K562 (cell line): ENCODE results near the gene PRKCSH. TPM values are rescaled to one million over a fixed set of nuclear protein-coding genes. Genes with fewer than 3 reads are reported as not detected.

ENCODE experiments used
- ATAC-seq: fragments of 200-7000 bp; cut with Tn5 transposase; 3 replicates; pipeline ENCODE4 v1.9.1; 2020; ENCODE audit warnings: moderate library complexity
- BruUV-seq: library from RNA; stranded (reverse); fragments of 400-500 nt; replicated peaks from 2 replicates; lab custom pipeline; 2021; lab: Mats Ljungman, UMichigan
- CTCF ChIA-PET: fragments of 300-600 bp; formaldehyde crosslinking; extraction: SDS; loops from one replicate; lab custom pipeline; 2021; ENCODE audit warnings: low intra/inter-chr PET ratio; lab: Yijun Ruan, JAX
- POLR2A ChIA-PET: fragments of 300-600, 350-650 bp; sonication (Branson Sonifier 250); formaldehyde crosslinking; extraction: SDS; loops from one replicate; lab custom pipeline; 2021; ENCODE audit warnings: antibody characterized with exemption, inconsistent platforms; lab: Yijun Ruan, JAX
- DNase-seq, 4 experiments: peaks; one replicate each; pipeline versions ENCODE4 v3.0.0 to v3.0.0-alpha.2; 2011 to 2018; ENCODE audit warnings: low spot score in 3 of 4, mixed read lengths in 3 of 4; ENCODE audit errors: extremely low read depth in 1 of 4
- FAIRE-seq: peaks from 2 replicates; lab custom pipeline; 2011; peaks lifted over from hg19 to GRCh38; lab: Jason Lieb, UNC
- H2AFZ ChIP-seq: 2 replicates; pipeline ENCODE4 v1.6.0; 2011; ENCODE audit warnings: low read depth, low read length, control low read depth, inconsistent platforms
- H3K27ac ChIP-seq: fragments of 200-600 bp; 3 replicates; pipeline ENCODE4 v1.8.0; 2011; ENCODE audit warnings: low read depth, mild to moderate bottlenecking, control low read depth, inconsistent platforms, low read length, moderate library complexity, mixed read lengths; ENCODE audit errors: extremely low read depth
- H3K27me3 ChIP-seq, 2 experiments: fragments of 300-600 bp in 1 of 2; 2 replicates in 1 of 2; 3 replicates in 1 of 2; pipeline versions ENCODE4 v1.6.0 to v1.8.0; 2011; ENCODE audit warnings: inconsistent platforms in 2 of 2, low read length in 2 of 2, mild to moderate bottlenecking in 1 of 2, mixed read lengths in 1 of 2, moderate library complexity in 1 of 2; ENCODE audit not compliant: control insufficient read depth in 2 of 2, insufficient read depth in 2 of 2
- H3K36me3 ChIP-seq: fragments of 300-600 bp; 3 replicates; pipeline ENCODE4 v1.8.0; 2011; ENCODE audit warnings: mild to moderate bottlenecking, low read length, inconsistent platforms; ENCODE audit not compliant: control insufficient read depth, insufficient read depth
- H3K4me1 ChIP-seq, 2 experiments: fragments of 200-600 bp in 1 of 2; replicated peaks in 1 of 2; 2 replicates in 1 of 2; 3 replicates in 1 of 2; pipeline versions ENCODE4 v1.5.1 to v1.8.0; 2011; ENCODE audit warnings: inconsistent platforms in 2 of 2, low read length in 2 of 2, mild to moderate bottlenecking in 1 of 2, mixed read lengths in 1 of 2, moderate library complexity in 1 of 2; ENCODE audit not compliant: control insufficient read depth in 2 of 2, insufficient read depth in 2 of 2
- H3K4me2 ChIP-seq: 2 replicates; pipeline ENCODE4 v1.6.1; 2011; ENCODE audit warnings: low read length, control low read depth, inconsistent platforms, mixed read lengths; ENCODE audit not compliant: insufficient read depth
- H3K4me3 ChIP-seq: fragments of 200-600 bp; sonication (generic), shearing (Covaris generic); 2 replicates; pipeline ENCODE4 v1.5.1; 2016; ENCODE audit warnings: control low read depth, inconsistent platforms
- H3K79me2 ChIP-seq: fragments of 200-600 bp; 3 replicates; pipeline ENCODE4 v1.8.0; 2011; ENCODE audit warnings: low read length, inconsistent platforms; ENCODE audit not compliant: control insufficient read depth, insufficient read depth
- H3K9ac ChIP-seq, 2 experiments: 2 replicates each; pipeline versions ENCODE4 v1.6.0 to v1.6.1; 2011; ENCODE audit warnings: low read depth in 2 of 2, low read length in 2 of 2, control low read depth in 1 of 2, inconsistent platforms in 1 of 2, mild to moderate bottlenecking in 1 of 2, mixed read lengths in 1 of 2; ENCODE audit not compliant: insufficient read depth in 1 of 2
- H3K9me1 ChIP-seq: one replicate; pipeline ENCODE4 v1.6.0; 2011; ENCODE audit warnings: inconsistent platforms, mild to moderate bottlenecking, low read length, moderate library complexity; ENCODE audit not compliant: control insufficient read depth, insufficient read depth
- H3K9me3 ChIP-seq: replicated peaks from 2 replicates; pipeline ENCODE4 v1.5.1; 2011; ENCODE audit warnings: low read depth, low read length, inconsistent platforms; ENCODE audit not compliant: control insufficient read depth, insufficient read depth
- H4K20me1 ChIP-seq: replicated peaks from 2 replicates; pipeline ENCODE4 v1.6.1; 2011; ENCODE audit warnings: low read length, inconsistent platforms, mixed read lengths; ENCODE audit not compliant: control insufficient read depth, insufficient read depth
- ADNP ChIP-seq: fragments of 200-800 bp; sonication (Bioruptor generic); IDR thresholded peaks from 2 replicates; pipeline ENCODE4 v1.6.1; 2016; ENCODE audit warnings: missing genetic modification characterization, missing compliant biosample characterization
- ATF3 ChIP-seq, 2 experiments: fragments of 450-650 bp in 1 of 2; sonication (generic) in 1 of 2; formaldehyde crosslinking in 1 of 2; IDR thresholded peaks in 1 of 2; conservative IDR thresholded peaks in 1 of 2; 2 replicates each; pipeline versions ENCODE4 v1.6.1 to v1.8.1; 2016 to 2023; ENCODE audit warnings: mild to moderate bottlenecking in 2 of 2, moderate library complexity in 2 of 2, inconsistent platforms in 1 of 2, missing genetic modification reagents in 1 of 2
- FOSL1 ChIP-seq: fragments of 200-800 bp; sonication (Bioruptor generic); conservative IDR thresholded peaks from 2 replicates; pipeline ENCODE4 v1.6.1; 2016; ENCODE audit warnings: missing genetic modification characterization, missing compliant biosample characterization
- FOXJ3 ChIP-seq: sonication (generic); formaldehyde crosslinking; IDR thresholded peaks from 2 replicates; pipeline ENCODE4 v1.4.0; 2020; ENCODE audit warnings: mild to moderate bottlenecking, missing genetic modification reagents
- HCFC1 ChIP-seq: IDR thresholded peaks from 2 replicates; pipeline ENCODE4 v1.6.1; 2012; ENCODE audit warnings: low read depth, low read length, improper control_type of control experiment
- MECOM ChIP-seq: fragments of 250-450 bp; sonication (Bioruptor Pico); IDR thresholded peaks from 2 replicates; pipeline ENCODE4 v1.8.0; 2022; ENCODE audit warnings: inconsistent platforms
- ZBTB43 ChIP-seq: sonication (generic); formaldehyde crosslinking; IDR thresholded peaks from 2 replicates; pipeline ENCODE4 v1.8.0; 2023; ENCODE audit warnings: mild to moderate bottlenecking, missing genetic modification reagents
- ZNF184 ChIP-seq: sonication (generic); formaldehyde crosslinking; IDR thresholded peaks from 2 replicates; pipeline ENCODE4 v1.5.0; 2020; ENCODE audit warnings: missing genetic modification reagents
- ZNF217 ChIP-seq: sonication (generic); formaldehyde crosslinking; IDR thresholded peaks from 2 replicates; pipeline ENCODE4 v1.8.0; 2022; ENCODE audit warnings: mild to moderate bottlenecking, missing genetic modification reagents
- ZNF431 ChIP-seq: sonication (generic); formaldehyde crosslinking; IDR thresholded peaks from 2 replicates; pipeline ENCODE4 v1.8.0; 2022; ENCODE audit warnings: mild to moderate bottlenecking, missing genetic modification reagents
- WGBS: fragments of 100-300 bp; shearing (Covaris generic); methylation state at CpG from one replicate; pipeline ENCODE4 v1.1.6; 2016; ENCODE audit warnings: low coverage, mixed read lengths; ENCODE audit not compliant: insufficient coverage; ENCODE audit errors: missing lambda C conversion rate; 5-methylcytosine and 5-hydroxymethylcytosine counted together
- in situ Hi-C: fragments of 300-500 bp; cut with MboI; formaldehyde crosslinking; loops from 4 replicates; pipeline ENCODE4 v1.15.0; 2018; ENCODE audit warnings: inconsistent platforms, mixed read lengths
- intact Hi-C: fragments of 100-400 bp; cut with micrococcal nuclease; formaldehyde crosslinking; loops from 2 replicates; pipeline ENCODE4 v1.14.2; 2022
- polyA plus RNA-seq, 8 experiments: library from polyadenylated mRNA; depleted of rRNA in 4 of 8; stranded (reverse) in 5 of 8; unstranded in 3 of 8; fragments of >200 nt; fragmentation: Nextera tagmentation in 2 of 8; fragmentation: Illumina TruSeq in 1 of 8; extraction: Ambion mirVana in 2 of 8; extraction: Trizol in 1 of 8; gene quantifications; 2 replicates each; pipeline versions ENCODE4 v1.2.1 to v1.2.3, GENCODE V29; 2011 to 2014; ENCODE audit warnings: inconsistent platforms in 1 of 8, missing spikeins in 1 of 8
- total RNA-seq, 7 experiments: library from RNA; depleted of rRNA in 6 of 7; stranded (reverse); fragments of >200 nt in 6 of 7; fragmentation: Illumina TruSeq in 2 of 7; extraction: Trizol in 2 of 7; gene quantifications; 2 replicates each; pipeline versions ENCODE4 v1.2.1 to v1.2.3, GENCODE V29; 2011 to 2021; ENCODE audit warnings: low replicate concordance in 1 of 7
- TF ChIP-seq, protein P1 (sequence below): sonication (generic); formaldehyde crosslinking; IDR thresholded peaks from 2 replicates; pipeline ENCODE4 v1.8.0; 2022; ENCODE audit warnings: mild to moderate bottlenecking, missing genetic modification reagents
- TF ChIP-seq, protein P2 (sequence below): fragments of 450-650 bp; IDR thresholded peaks from 2 replicates; pipeline ENCODE4 v1.6.1; 2016; ENCODE audit warnings: missing biosample characterization, missing genetic modification characterization
- TF ChIP-seq, protein P3 (sequence below): fragments of 250-450 bp; sonication (Bioruptor Pico); IDR thresholded peaks from 2 replicates; pipeline ENCODE4 v1.8.0; 2022; ENCODE audit warnings: moderate library complexity, mild to moderate bottlenecking, inconsistent platforms

Gene PRKCSH
- total and polyA plus RNA-seq, 9 of the 15 experiments (the other 6 are each of a cell fraction or from before 2014, with no cell fraction given): 2.3 to 297 (median 48.1) TPM

GRCh38 chr19:11410682-11411081 is 24.8 kb upstream of the PRKCSH start:
- Histone ChIP-seq H3K4me1 (peaks cover 0 to 8% of the 10 kb centered on the region in 2 experiments; a peak in 2 of 5 replicates), H3K9me3 (no peaks in the 10 kb centered on the region), H3K4me3 (no peak overlapping the region), H4K20me1 (no peaks in the 10 kb centered on the region), H3K9ac (no peak overlapping the region), H3K27ac (no peak overlapping the region), H3K79me2 (no peaks in the 10 kb centered on the region), H3K27me3 (no peaks in the 10 kb centered on the region), H2AFZ (no peak overlapping the region), H3K9me1 (no peaks in the 10 kb centered on the region)
- no TSS peak for BruUV-seq
- ChIA-PET CTCF (no interaction called here), POLR2A (interaction anchor here (0.6 to 1.2 kb wide), 2 partner anchors 10 to 57 kb away, joined by 3 to 4 read pairs; no protein-coding TSS in a partner anchor)
- FAIRE-seq (no peak), ATAC-seq (no peak), DNase-seq (peak in 2 of 4 experiments; percentile 3 to 7)
- intact Hi-C loops (no loop called here), in situ Hi-C loops (no loop called here)
- WGBS: 1% methylated on average over 8 of the region's 8 CpGs
- TF ChIP-seq, protein P1, sequence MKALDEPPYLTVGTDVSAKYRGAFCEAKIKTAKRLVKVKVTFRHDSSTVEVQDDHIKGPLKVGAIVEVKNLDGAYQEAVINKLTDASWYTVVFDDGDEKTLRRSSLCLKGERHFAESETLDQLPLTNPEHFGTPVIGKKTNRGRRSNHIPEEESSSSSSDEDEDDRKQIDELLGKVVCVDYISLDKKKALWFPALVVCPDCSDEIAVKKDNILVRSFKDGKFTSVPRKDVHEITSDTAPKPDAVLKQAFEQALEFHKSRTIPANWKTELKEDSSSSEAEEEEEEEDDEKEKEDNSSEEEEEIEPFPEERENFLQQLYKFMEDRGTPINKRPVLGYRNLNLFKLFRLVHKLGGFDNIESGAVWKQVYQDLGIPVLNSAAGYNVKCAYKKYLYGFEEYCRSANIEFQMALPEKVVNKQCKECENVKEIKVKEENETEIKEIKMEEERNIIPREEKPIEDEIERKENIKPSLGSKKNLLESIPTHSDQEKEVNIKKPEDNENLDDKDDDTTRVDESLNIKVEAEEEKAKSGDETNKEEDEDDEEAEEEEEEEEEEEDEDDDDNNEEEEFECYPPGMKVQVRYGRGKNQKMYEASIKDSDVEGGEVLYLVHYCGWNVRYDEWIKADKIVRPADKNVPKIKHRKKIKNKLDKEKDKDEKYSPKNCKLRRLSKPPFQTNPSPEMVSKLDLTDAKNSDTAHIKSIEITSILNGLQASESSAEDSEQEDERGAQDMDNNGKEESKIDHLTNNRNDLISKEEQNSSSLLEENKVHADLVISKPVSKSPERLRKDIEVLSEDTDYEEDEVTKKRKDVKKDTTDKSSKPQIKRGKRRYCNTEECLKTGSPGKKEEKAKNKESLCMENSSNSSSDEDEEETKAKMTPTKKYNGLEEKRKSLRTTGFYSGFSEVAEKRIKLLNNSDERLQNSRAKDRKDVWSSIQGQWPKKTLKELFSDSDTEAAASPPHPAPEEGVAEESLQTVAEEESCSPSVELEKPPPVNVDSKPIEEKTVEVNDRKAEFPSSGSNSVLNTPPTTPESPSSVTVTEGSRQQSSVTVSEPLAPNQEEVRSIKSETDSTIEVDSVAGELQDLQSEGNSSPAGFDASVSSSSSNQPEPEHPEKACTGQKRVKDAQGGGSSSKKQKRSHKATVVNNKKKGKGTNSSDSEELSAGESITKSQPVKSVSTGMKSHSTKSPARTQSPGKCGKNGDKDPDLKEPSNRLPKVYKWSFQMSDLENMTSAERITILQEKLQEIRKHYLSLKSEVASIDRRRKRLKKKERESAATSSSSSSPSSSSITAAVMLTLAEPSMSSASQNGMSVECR (CRISPR knock-in tag): no peak
- no peak for TF ChIP-seq ZBTB43 (CRISPR knock-in tag)
- TF ChIP-seq, protein P2, sequence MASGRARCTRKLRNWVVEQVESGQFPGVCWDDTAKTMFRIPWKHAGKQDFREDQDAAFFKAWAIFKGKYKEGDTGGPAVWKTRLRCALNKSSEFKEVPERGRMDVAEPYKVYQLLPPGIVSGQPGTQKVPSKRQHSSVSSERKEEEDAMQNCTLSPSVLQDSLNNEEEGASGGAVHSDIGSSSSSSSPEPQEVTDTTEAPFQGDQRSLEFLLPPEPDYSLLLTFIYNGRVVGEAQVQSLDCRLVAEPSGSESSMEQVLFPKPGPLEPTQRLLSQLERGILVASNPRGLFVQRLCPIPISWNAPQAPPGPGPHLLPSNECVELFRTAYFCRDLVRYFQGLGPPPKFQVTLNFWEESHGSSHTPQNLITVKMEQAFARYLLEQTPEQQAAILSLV (tag): no peak
- no peak for TF ChIP-seq ZNF431
- TF ChIP-seq, protein P3, sequence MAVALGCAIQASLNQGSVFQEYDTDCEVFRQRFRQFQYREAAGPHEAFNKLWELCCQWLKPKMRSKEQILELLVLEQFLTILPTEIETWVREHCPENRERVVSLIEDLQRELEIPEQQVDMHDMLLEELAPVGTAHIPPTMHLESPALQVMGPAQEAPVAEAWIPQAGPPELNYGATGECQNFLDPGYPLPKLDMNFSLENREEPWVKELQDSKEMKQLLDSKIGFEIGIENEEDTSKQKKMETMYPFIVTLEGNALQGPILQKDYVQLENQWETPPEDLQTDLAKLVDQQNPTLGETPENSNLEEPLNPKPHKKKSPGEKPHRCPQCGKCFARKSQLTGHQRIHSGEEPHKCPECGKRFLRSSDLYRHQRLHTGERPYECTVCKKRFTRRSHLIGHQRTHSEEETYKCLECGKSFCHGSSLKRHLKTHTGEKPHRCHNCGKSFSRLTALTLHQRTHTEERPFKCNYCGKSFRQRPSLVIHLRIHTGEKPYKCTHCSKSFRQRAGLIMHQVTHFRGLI (CRISPR knock-in tag): no peak
- no peak for TF ChIP-seq MECOM (CRISPR knock-in tag)
- no peak for TF ChIP-seq ZNF217 (CRISPR knock-in tag)
- TF ChIP-seq FOXJ3 (CRISPR knock-in tag): no peak
- no peak for TF ChIP-seq HCFC1
- TF ChIP-seq FOSL1: 0 out of 2 replicates have a peak, but pooled peaks have one; percentile 31
- peak; percentile 47 for TF ChIP-seq ATF3 (IDR thresholded peaks at IDR 0.05)
- TF ChIP-seq ATF3 (CRISPR knock-in tag; conservative IDR thresholded peaks at IDR 0.05): no peak
- TF ChIP-seq ADNP (tag): peak; percentile 42; the same call in 1 of the 2 replicates
- no peak for TF ChIP-seq ZNF184
- TF ChIP-seq, all 486 proteins: peak for 3
- Histone ChIP-seq H3K36me3 (no peaks in the 10 kb centered on the region), H3K4me2 (no peak overlapping the region)
